ENCODE data around the gene GALNT3. TPM values are rescaled to one million over a fixed set of nuclear protein-coding genes. Genes with fewer than 3 reads are reported as not detected.

The GALNT3 gene
- total and polyA plus RNA-seq, 11 donors = 0.08 to 1.2 (median 0.16) TPM; not detected in 4

DNA sequence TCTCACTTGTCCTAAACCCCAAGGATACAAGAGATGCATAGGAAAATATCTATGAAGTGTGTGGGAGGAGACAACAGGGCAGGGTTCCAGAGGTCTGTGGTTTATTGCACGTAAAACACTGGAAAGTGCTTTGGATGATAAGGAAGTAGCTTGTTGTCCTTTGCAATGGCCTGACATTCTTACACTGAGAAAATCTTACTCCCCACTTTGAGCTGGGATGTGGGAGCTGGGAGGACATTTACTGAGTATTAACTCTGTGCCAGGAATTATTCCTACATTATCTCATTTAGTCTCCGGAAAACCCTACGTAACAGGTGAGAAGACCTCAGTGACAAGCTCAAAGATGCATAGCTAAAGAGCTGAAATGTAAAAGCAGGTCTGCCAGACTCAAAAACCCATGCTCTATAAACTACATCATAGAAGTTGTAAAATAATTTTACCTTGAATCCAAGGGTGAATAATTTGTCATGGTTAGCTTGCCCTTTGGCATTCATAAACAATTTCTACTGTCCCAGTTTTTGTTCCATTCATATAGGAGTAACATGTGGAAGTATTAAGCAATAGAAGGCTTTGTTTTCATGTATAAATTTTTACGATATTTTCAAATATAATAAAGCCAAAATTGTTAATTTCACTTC is 9.2 kb upstream of the GALNT3 start:
- Histone ChIP-seq H3K4me3 (no peak overlapping the region), H3K4me1 (no peaks in the 10 kb centered on the region), H3K36me3 (no peaks in the 10 kb centered on the region), H3K27ac (no peak overlapping the region), H3K27me3 (no peaks in the 10 kb centered on the region), H3K9me3 (no peaks in the 10 kb centered on the region)
- intact Hi-C loops (cut with DNase I) = no loop called here
- no peak for DNase-seq
- 70 to 79% (median 74%) methylated on average over 4 of the region's 4 CpGs for WGBS, 4 donors
- ATAC-seq = no peak
- TF ChIP-seq, protein P1, sequence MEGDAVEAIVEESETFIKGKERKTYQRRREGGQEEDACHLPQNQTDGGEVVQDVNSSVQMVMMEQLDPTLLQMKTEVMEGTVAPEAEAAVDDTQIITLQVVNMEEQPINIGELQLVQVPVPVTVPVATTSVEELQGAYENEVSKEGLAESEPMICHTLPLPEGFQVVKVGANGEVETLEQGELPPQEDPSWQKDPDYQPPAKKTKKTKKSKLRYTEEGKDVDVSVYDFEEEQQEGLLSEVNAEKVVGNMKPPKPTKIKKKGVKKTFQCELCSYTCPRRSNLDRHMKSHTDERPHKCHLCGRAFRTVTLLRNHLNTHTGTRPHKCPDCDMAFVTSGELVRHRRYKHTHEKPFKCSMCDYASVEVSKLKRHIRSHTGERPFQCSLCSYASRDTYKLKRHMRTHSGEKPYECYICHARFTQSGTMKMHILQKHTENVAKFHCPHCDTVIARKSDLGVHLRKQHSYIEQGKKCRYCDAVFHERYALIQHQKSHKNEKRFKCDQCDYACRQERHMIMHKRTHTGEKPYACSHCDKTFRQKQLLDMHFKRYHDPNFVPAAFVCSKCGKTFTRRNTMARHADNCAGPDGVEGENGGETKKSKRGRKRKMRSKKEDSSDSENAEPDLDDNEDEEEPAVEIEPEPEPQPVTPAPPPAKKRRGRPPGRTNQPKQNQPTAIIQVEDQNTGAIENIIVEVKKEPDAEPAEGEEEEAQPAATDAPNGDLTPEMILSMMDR (IDR thresholded peaks at IDR 0.05) = no peak
- no peak for TF ChIP-seq POLR2A (IDR thresholded peaks at IDR 0.05)

DNA sequence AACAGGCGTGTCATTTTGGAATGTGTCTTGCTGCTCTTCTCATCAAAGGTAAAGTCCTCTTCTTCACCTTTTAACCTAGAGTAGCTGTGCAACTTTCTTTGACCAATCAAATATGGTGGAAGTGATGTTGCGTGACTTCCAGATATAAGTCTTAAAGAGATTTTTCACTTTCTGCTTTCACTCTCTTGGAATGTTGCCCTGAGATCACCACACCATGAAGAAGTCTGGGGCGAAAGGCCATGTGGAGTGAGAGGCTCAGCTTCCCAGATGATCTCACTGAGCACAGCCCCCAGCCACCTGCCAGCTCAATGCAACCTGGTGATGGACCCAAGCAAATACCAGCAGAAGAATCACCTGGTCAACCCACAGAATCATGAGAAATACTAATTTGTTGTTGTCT is 7.1 kb upstream of the GALNT3 start:
- TF ChIP-seq POLR2A (IDR thresholded peaks at IDR 0.05) = no peak
- TF ChIP-seq, protein P1 (IDR thresholded peaks at IDR 0.05) = no peak
- Histone ChIP-seq H3K36me3 (no peaks in the 10 kb centered on the region), H3K27ac (no peak overlapping the region), H3K27me3 (no peaks in the 10 kb centered on the region), H3K4me1 (no peaks in the 10 kb centered on the region), H3K4me3 (no peak overlapping the region), H3K9me3 (no peaks in the 10 kb centered on the region)
- DNase-seq = no peak
- 93 to 95% (median 94%) methylated on average over 3 of the region's 3 CpGs for WGBS, 4 donors
- intact Hi-C loops (cut with DNase I) = no loop called here
- no peak for ATAC-seq

DNA sequence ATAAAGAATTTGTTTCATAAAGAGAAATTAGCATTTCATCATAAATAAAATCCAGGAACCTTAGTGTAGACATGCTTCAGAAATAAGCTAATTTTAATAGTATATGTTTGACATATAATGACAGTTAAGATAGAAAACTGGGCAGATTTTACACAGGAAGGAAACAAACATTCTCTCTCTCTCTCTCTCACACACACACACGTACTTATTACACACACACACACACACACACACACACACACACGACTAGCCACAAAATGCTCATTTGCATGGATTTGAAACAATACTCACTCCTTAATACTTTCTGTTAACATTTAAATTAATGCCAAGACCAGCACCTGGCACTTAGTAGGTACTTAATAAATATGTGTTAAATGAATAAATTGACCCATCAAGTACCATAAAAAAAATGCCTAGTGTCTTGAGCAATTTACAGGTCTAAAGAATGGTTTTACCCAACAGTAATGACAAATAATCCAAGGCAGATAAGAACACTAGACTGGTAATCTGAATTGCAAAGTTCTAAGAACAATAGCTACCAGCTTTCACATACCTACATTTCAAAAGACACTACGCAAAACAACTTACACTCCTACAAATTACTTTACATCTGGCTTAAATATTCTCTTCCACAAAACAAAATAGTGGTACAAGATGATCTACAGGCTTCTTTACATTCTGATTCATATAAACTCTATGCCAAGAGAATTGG is 2.9 kb upstream of the GALNT3 start:
- Histone ChIP-seq H3K27me3 (peaks cover 8 to 30% (median 23%) of the 10 kb centered on the region in 9 donors), H3K27ac (no peak overlapping the region), H3K4me1 (peaks cover 0 to 17% (median 11%) of the 10 kb centered on the region in 12 donors), H3K36me3 (no peaks in the 10 kb centered on the region), H3K4me3 (no peak overlapping the region), H3K9me3 (no peaks in the 10 kb centered on the region)
- 50 to 56% (median 53%) methylated on average over 3 of the region's 3 CpGs for WGBS, 4 donors
- intact Hi-C loops (cut with DNase I) = no loop called here
- no peak for TF ChIP-seq POLR2A (IDR thresholded peaks at IDR 0.05)
- TF ChIP-seq, protein P1 (IDR thresholded peaks at IDR 0.05) = no peak
- no peak for DNase-seq
- no peak for ATAC-seq

DNA sequence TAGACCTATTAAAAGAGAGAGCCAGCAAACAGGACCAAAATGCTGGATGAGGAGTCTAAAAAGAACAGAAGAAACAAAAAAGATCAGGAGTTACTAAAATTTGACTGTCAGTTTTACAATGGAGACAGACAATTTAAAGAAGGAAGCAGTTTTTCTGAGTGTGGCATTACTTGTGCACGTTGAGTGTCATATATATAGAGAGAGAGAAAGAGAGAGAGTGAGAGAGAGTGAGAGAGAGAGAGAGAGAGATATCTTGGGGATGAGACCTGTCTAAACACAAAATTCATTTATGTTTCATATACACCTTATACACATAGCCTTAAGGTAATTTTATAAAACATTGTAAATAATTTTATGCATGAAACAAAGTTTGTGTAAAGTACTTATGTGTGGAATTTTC is 2.1 kb upstream of the GALNT3 start:
- H3K27me3 ChIP-seq = peaks cover 8 to 38% (median 23%) of the 10 kb centered on the region in 9 donors
- TF ChIP-seq, protein P1 (IDR thresholded peaks at IDR 0.05) = no peak
- no peak for TF ChIP-seq POLR2A (IDR thresholded peaks at IDR 0.05)
- 48 to 69% (median 58%) methylated on average over 1 of the region's 1 CpG for WGBS, 4 donors

More for the DNA sequence above, 2.1 kb upstream of the GALNT3 start:
- DNase-seq = no peak
- ATAC-seq = no peak
- Histone ChIP-seq H3K36me3 (no peaks in the 10 kb centered on the region), H3K27ac (no peak overlapping the region), H3K4me1 (peaks cover 0 to 17% (median 11%) of the 10 kb centered on the region in 12 donors), H3K9me3 (no peaks in the 10 kb centered on the region), H3K4me3 (no peak overlapping the region)
- intact Hi-C loops (cut with DNase I) = no loop called here
